Measurements from ENCODE around the gene PGLYRP3. TPM values are rescaled to one million over a fixed set of nuclear protein-coding genes. Genes with fewer than 3 reads are reported as not detected.

PGLYRP3 gene
- total and polyA plus RNA-seq, 2 of the 13 experiments (the other 11 are each of a cell fraction or from before 2014, with no cell fraction given): not detected

DNA sequence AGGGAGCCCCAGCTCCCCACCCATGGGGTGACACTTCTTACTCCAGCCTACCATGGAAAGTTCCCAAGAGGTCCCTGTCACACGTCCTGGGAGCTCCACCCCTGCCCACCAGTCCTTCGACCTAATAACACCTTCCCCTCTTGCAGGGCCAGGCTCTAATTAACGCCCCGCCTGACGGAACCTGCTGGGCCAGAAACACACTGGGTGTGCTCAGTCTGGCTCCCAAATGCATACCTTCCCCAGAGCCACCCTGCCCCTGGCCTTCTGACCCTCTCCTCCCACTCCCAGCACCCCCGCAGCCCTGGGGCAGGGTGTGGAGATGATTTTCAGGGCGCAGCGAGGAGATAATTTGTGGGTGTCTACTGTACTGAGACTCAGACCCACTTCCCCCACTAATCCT, 20.6 kb downstream of the PGLYRP3 start (continued):
- no peak for TF ChIP-seq SOX5 (CRISPR knock-in tag; IDR thresholded peaks at IDR 0.05; ENCODE audit: borderline replicate concordance)

DNA sequence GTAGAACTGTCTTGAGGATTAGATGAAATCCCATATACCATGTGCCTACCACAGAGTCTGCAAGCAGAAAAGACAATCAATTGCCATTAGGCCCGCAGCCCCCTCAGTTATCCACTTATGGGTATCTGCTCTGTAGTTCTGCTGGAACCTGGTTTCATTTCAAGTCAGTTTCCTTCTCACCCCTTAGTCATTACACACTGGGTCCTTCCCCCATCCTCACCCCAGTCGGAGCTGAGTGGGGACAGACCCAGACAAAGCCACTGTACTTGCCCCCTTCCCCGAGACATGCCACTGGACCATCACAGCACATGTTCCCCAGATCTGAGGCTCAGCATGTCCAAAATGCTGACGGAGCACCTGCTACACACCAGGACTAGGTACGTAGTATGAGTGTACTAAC, 21.2 kb downstream of the PGLYRP3 start:
- ATAC-seq: no peak
- no peak overlapping the region for H3K9ac ChIP-seq (ENCODE audit: insufficient read depth, low read depth, low read length)
- in situ Hi-C loops (cut with HindIII; ENCODE audit: extremely low pct_ligation_motif_present, low pct_unique_long_range_greater_than_20kb) (no loop called here), intact Hi-C loops (cut with micrococcal nuclease; ENCODE audit: unreplicated experiment) (no loop called here)
- no peaks in the 10 kb centered on the region for H4K20me1 ChIP-seq (ENCODE audit: insufficient read depth, low read length)
- H3K4me3 ChIP-seq (replicated peaks in 1 of 3; ENCODE audit: insufficient read depth in 1 of 3, low read depth in 2 of 3, low read length in 3 of 3): no peak overlapping the region
- no peaks in the 10 kb centered on the region for H3K4me1 ChIP-seq (ENCODE audit: insufficient read depth, low read length)
- H3K79me2 ChIP-seq (ENCODE audit: insufficient read depth, low read length): no peaks in the 10 kb centered on the region
- peaks cover 2 to 27% of the 10 kb centered on the region in 2 experiments; a peak in 4 of 5 replicates for H3K27me3 ChIP-seq (ENCODE audit: control insufficient read depth in 1 of 2, insufficient read depth in 2 of 2, low read length in 2 of 2)
- no peak overlapping the region for H3K4me2 ChIP-seq (ENCODE audit: low read depth, low read length)
- POLR2A ChIA-PET: no interaction called here
- no peak for DNase-seq (ENCODE audit: low spot score)
- H3K36me3 ChIP-seq (replicated peaks in 1 of 2; ENCODE audit: control insufficient read depth in 1 of 2, insufficient read depth in 2 of 2, low read length in 2 of 2): no peaks in the 10 kb centered on the region
- no peak overlapping the region for H2AFZ ChIP-seq (ENCODE audit: low read length)
- no peak overlapping the region for H3K27ac ChIP-seq (ENCODE audit: extremely low read length, insufficient read depth, low read length)
- CTCF ChIA-PET (ENCODE audit: low intra/inter-chr PET ratio, low total read pairs): no interaction called here
- 2% methylated on average over 5 of the region's 5 CpGs for WGBS (ENCODE audit: low lambda C conversion rate)
- H3K9me3 ChIP-seq (ENCODE audit: low read length): no peaks in the 10 kb centered on the region
- no peak for FAIRE-seq
- TF ChIP-seq, protein P1, sequence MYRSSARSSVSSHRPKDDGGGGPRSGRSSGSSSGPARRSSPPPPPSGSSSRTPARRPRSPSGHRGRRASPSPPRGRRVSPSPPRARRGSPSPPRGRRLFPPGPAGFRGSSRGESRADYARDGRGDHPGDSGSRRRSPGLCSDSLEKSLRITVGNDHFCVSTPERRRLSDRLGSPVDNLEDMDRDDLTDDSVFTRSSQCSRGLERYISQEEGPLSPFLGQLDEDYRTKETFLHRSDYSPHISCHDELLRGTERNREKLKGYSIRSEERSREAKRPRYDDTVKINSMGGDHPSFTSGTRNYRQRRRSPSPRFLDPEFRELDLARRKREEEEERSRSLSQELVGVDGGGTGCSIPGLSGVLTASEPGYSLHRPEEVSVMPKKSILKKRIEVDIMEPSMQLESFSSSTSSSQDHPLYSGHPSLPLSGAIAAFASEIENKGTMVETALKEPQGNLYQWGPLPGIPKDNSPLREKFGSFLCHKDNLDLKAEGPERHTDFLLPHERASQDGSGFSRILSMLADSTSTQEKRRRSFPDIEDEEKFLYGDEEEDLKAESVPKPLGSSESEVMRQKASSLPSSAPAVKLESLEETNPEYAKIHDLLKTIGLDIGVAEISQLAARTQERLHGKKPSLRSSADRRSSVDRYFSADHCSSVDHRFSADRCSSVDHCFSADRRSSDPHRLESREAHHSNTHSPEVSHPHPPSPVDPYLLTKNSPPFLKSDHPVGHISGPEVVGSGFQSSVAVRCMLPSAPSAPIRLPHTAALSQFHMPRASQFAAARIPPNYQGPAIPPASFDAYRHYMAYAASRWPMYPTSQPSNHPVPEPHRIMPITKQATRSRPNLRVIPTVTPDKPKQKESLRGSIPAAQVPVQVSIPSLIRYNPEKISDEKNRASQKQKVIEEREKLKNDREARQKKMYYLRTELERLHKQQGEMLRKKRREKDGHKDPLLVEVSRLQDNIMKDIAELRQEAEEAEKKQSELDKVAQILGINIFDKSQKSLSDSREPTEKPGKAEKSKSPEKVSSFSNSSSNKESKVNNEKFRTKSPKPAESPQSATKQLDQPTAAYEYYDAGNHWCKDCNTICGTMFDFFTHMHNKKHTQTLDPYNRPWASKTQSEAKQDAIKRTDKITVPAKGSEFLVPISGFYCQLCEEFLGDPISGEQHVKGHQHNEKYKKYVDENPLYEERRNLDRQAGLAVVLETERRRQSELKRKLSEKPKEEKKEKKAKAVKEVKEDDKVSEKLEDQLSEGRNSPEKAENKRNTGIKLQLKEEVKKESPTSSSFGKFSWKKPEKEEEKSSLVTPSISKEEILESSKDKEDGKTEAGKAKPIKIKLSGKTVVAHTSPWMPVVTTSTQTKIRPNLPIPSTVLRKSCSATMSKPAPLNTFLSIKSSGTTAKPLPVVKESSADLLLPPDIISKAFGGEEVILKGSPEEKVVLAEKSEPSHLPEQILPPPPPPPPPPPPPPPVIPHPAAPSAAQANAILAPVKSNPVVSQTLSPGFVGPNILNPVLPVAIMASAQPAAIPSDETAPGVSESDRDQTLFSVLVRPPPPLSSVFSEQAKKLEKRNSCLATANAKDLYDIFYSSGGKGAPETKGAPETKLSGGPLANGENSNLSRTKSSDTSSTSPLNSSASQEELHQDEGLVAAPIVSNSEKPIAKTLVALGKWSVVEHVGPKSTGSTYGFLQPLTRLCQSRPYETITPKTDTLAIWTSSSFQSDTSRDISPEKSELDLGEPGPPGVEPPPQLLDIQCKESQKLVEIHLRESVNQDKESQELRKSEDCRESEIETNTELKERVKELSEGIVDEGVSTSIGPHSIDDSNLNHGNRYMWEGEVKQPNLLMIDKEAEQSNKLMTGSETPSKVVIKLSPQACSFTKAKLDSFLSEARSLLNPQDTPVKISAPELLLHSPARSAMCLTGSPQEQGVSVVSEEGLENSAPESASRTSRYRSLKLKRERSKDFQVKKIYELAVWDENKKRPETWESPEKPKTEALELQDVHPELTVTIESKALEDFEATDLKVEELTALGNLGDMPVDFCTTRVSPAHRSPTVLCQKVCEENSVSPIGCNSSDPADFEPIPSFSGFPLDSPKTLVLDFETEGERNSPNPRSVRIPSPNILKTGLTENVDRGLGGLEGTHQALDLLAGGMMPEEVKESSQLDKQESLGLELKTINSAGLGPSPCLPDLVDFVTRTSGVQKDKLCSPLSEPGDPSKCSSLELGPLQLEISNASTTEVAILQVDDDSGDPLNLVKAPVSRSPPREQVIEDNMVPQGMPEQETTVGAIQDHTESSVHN (CRISPR knock-in tag; IDR thresholded peaks at IDR 0.05): no peak
- peak in 1 of 2 experiments; percentile 31; a peak in 3 of 4 replicates for TF ChIP-seq MAFK (conservative IDR thresholded peaks at IDR 0.05 in 1 of 2, IDR thresholded peaks at IDR 0.05 in 1 of 2; ENCODE audit: low read length in 2 of 2)
- no TSS peak for BruUV-seq (replicated peaks)
